MM.1S (cell line): Measurements from ENCODE around the gene IQSEC1.

Experiments
- DNase-seq: peaks from one replicate; pipeline ENCODE4 v3.0.0-alpha.2; 2015
- H2AFZ ChIP-seq: fragments of 300-600 bp; sonication (generic); 2 replicates; pipeline ENCODE4 v1.6.0; 2016; ENCODE audit warnings: antibody characterized with exemption, low read length
- H3F3A ChIP-seq: fragments of 300-600 bp; sonication (generic); 2 replicates; pipeline ENCODE4 v1.6.1; 2016; ENCODE audit warnings: mild to moderate bottlenecking, antibody characterized with exemption, low read length, moderate library complexity, mixed read lengths; ENCODE audit not compliant: insufficient read depth
- H3K27ac ChIP-seq: fragments of 300-600 bp; sonication (generic); 2 replicates; pipeline ENCODE4 v1.5.1; 2016; ENCODE audit warnings: mild to moderate bottlenecking, low read length
- H3K27me3 ChIP-seq: fragments of 300-600 bp; sonication (generic); replicated peaks from 2 replicates; pipeline ENCODE4 v1.6.0; 2016; ENCODE audit warnings: low read length; ENCODE audit not compliant: insufficient read depth
- H3K36me3 ChIP-seq: fragments of 300-600 bp; sonication (generic); replicated peaks from 2 replicates; pipeline ENCODE4 v1.6.1; 2016; ENCODE audit warnings: mild to moderate bottlenecking, low read length, mixed read lengths; ENCODE audit not compliant: insufficient read depth
- H3K4me1 ChIP-seq: fragments of 300-600 bp; sonication (generic); 2 replicates; pipeline ENCODE4 v1.6.1; 2016; ENCODE audit warnings: low read length, mixed read lengths
- H3K4me2 ChIP-seq: fragments of 300-600 bp; sonication (generic); 2 replicates; pipeline ENCODE4 v1.6.0; 2016; ENCODE audit warnings: low read depth, low read length
- H3K4me3 ChIP-seq: fragments of 300-600 bp; sonication (generic); 2 replicates; pipeline ENCODE4 v1.5.1; 2016; ENCODE audit warnings: low read length, mixed read lengths
- H3K79me2 ChIP-seq: fragments of 300-600 bp; sonication (generic); 2 replicates; pipeline ENCODE4 v1.6.1; 2016; ENCODE audit warnings: mixed run types, low read length, mixed read lengths
- H3K9ac ChIP-seq: fragments of 300-600 bp; sonication (generic); 2 replicates; pipeline ENCODE4 v1.6.1; 2016; ENCODE audit warnings: low read length, mixed read lengths
- H3K9me2 ChIP-seq: fragments of 300-600 bp; sonication (generic); replicated peaks from 2 replicates; pipeline ENCODE4 v1.6.1; 2016; ENCODE audit warnings: mild to moderate bottlenecking, low read length, mixed read lengths; ENCODE audit not compliant: insufficient read depth
- H3K9me3 ChIP-seq: fragments of 300-600 bp; sonication (generic); replicated peaks from 2 replicates; pipeline ENCODE4 v1.6.1; 2016; ENCODE audit warnings: mild to moderate bottlenecking, low read length, mixed read lengths; ENCODE audit not compliant: insufficient read depth
- H4K20me1 ChIP-seq: fragments of 300-600 bp; sonication (generic); 2 replicates; pipeline ENCODE4 v1.6.1; 2016; ENCODE audit warnings: mild to moderate bottlenecking, low read length, moderate library complexity, mixed read lengths; ENCODE audit not compliant: insufficient read depth
- EZH2 ChIP-seq: fragments of 300-600 bp; sonication (generic); optimal IDR thresholded peaks from 2 replicates; pipeline ENCODE3; 2017; ENCODE audit warnings: low read depth, mild to moderate bottlenecking, antibody characterized with exemption, low read length, mixed read lengths
- EZH2phosphoT487 ChIP-seq: fragments of 300-600 bp; sonication (generic); IDR thresholded peaks from 2 replicates; pipeline ENCODE4 v1.6.1; 2018; ENCODE audit warnings: antibody characterized with exemption, low read length
- TF ChIP-seq, protein P1 (sequence below): fragments of 300-600 bp; sonication (generic); IDR thresholded peaks from 2 replicates; pipeline ENCODE4 v1.5.1; 2016; ENCODE audit warnings: antibody characterized with exemption, low read length, mixed read lengths

IQSEC1 gene

GRCh38 chr3:13064159-13064868, 8.9 kb downstream of the IQSEC1 start:
- Histone ChIP-seq H3K27ac (no peak overlapping the region), H3K9ac (no peak overlapping the region), H3K9me2 (no peaks in the 10 kb centered on the region), H3K27me3 (no peaks in the 10 kb centered on the region), H3K4me1 (peaks cover 3% of the 10 kb centered on the region), H3K4me3 (no peak overlapping the region), H3F3A (no peaks in the 10 kb centered on the region), H3K36me3 (no peaks in the 10 kb centered on the region), H3K9me3 (no peaks in the 10 kb centered on the region), H3K4me2 (no peak overlapping the region), H4K20me1 (no peaks in the 10 kb centered on the region), H3K79me2 (peaks cover 3% of the 10 kb centered on the region; the same call in 1 of the 2 replicates), H2AFZ (no peak overlapping the region)
- no peak for TF ChIP-seq EZH2phosphoT487
- TF ChIP-seq, protein P1, sequence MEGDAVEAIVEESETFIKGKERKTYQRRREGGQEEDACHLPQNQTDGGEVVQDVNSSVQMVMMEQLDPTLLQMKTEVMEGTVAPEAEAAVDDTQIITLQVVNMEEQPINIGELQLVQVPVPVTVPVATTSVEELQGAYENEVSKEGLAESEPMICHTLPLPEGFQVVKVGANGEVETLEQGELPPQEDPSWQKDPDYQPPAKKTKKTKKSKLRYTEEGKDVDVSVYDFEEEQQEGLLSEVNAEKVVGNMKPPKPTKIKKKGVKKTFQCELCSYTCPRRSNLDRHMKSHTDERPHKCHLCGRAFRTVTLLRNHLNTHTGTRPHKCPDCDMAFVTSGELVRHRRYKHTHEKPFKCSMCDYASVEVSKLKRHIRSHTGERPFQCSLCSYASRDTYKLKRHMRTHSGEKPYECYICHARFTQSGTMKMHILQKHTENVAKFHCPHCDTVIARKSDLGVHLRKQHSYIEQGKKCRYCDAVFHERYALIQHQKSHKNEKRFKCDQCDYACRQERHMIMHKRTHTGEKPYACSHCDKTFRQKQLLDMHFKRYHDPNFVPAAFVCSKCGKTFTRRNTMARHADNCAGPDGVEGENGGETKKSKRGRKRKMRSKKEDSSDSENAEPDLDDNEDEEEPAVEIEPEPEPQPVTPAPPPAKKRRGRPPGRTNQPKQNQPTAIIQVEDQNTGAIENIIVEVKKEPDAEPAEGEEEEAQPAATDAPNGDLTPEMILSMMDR: no peak
- no peak for TF ChIP-seq EZH2
- no peak for DNase-seq

DNA sequence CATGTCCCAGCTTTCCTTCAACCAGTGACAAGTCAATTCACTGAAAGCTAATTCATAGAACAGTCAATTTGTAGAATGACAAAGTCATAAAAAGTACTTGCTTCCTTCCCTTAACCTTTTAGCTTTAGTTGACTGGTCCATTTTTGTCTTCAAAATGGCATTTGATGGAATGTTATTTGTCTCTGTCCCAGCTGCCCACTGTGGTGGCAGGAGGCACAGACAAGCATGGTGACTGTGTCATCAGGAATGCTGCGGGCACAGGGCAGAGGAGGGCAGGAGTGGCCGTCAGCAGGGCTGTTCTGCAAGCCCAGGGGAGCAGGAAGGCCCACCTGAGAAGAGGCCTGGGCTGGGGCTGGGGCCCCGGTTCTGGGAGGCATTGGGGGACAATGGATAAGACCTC, 10.0 kb downstream of the IQSEC1 start:
- no peaks in the 10 kb centered on the region for H3K36me3 ChIP-seq
- H3K27me3 ChIP-seq: no peaks in the 10 kb centered on the region
- H3K4me2 ChIP-seq: no peak overlapping the region
- H3K9ac ChIP-seq: no peak overlapping the region
- H3K4me1 ChIP-seq: no peaks in the 10 kb centered on the region
- no peaks in the 10 kb centered on the region for H3K9me3 ChIP-seq
- no peak overlapping the region for H3K27ac ChIP-seq
- no peaks in the 10 kb centered on the region; the same call in 1 of the 2 replicates for H3K79me2 ChIP-seq
- H3K4me3 ChIP-seq: no peak overlapping the region
- DNase-seq: no peak
- no peak overlapping the region for H2AFZ ChIP-seq
- H3F3A ChIP-seq: no peaks in the 10 kb centered on the region
- no peak for TF ChIP-seq EZH2
- TF ChIP-seq, protein P1: no peak
- TF ChIP-seq EZH2phosphoT487: no peak
- no peaks in the 10 kb centered on the region for H4K20me1 ChIP-seq
- H3K9me2 ChIP-seq: no peaks in the 10 kb centered on the region

DNA sequence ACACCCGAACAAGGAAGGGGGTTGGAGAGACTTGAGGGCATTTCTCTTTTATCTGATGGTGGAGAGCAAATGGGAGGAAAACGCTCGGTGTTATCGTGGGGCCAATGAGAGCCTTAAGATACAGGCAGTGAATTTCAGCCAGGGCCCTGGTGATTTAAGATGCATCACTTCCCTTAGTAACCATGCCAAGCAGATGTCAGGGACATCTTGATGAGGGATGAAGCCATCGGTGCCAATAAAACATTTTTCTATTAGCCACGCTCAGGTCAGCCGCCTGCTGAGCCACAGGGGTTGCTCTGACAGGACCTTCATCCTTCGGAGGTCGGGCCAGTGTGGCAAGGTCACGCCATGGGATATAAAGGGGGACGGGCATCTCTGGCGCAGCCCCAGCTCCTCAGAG, 10.6 kb downstream of the IQSEC1 start:
- no peaks in the 10 kb centered on the region for H3K9me3 ChIP-seq
- no peak overlapping the region for H3K4me3 ChIP-seq
- no peaks in the 10 kb centered on the region; the same call in 1 of the 2 replicates for H3K79me2 ChIP-seq
- DNase-seq: no peak
- no peaks in the 10 kb centered on the region for H3K4me1 ChIP-seq
- no peak overlapping the region for H3K27ac ChIP-seq
- no peaks in the 10 kb centered on the region for H3K36me3 ChIP-seq
- no peak overlapping the region for H3K9ac ChIP-seq
- no peaks in the 10 kb centered on the region for H4K20me1 ChIP-seq
- no peak overlapping the region for H2AFZ ChIP-seq
- no peaks in the 10 kb centered on the region for H3K9me2 ChIP-seq
- no peak overlapping the region for H3K4me2 ChIP-seq
- TF ChIP-seq EZH2phosphoT487 (no peak), EZH2 (no peak)
- TF ChIP-seq, protein P1: no peak
- H3F3A ChIP-seq: no peaks in the 10 kb centered on the region
- H3K27me3 ChIP-seq: no peaks in the 10 kb centered on the region
